Measurements from ENCODE around the gene DEGS2. TPM values are rescaled to one million over a fixed set of nuclear protein-coding genes. Genes with fewer than 3 reads are reported as not detected.

The DEGS2 gene
- total RNA-seq, 1 donor from 2014 or later, result 0.53 TPM

GRCh38 chr14:100117633-100118395, 41.6 kb downstream of the DEGS2 start:
- TF ChIP-seq CTCF (IDR thresholded peaks at IDR 0.05; ENCODE audit: insufficient read depth, low read length, severe bottlenecking), result no peak
- no peak overlapping the region for H3K4me3 ChIP-seq (ENCODE audit: low read depth, low read length)
- no peaks in the 10 kb centered on the region for H3K27me3 ChIP-seq (ENCODE audit: control insufficient read depth, insufficient read depth, low read length)
- H3K36me3 ChIP-seq (ENCODE audit: control insufficient read depth, insufficient read depth, low read length), result no peaks in the 10 kb centered on the region
- peak; percentile 92 for FAIRE-seq
- no peak for DNase-seq (ENCODE audit: low read depth)

GRCh38 chr14:100117026-100117425, 42.4 kb downstream of the DEGS2 start:
- FAIRE-seq, result no peak
- no peak for DNase-seq (ENCODE audit: low read depth)

GRCh38 chr14:100116134-100116533, 43.3 kb downstream of the DEGS2 start:
- Histone ChIP-seq H3K4me3 (ENCODE audit: low read depth, low read length) (no peak overlapping the region), H3K36me3 (ENCODE audit: control insufficient read depth, insufficient read depth, low read length) (no peaks in the 10 kb centered on the region), H3K27me3 (ENCODE audit: control insufficient read depth, insufficient read depth, low read length) (no peaks in the 10 kb centered on the region)
- FAIRE-seq (no peak), DNase-seq (ENCODE audit: low read depth) (no peak)
- no peak for TF ChIP-seq CTCF (IDR thresholded peaks at IDR 0.05; ENCODE audit: insufficient read depth, low read length, severe bottlenecking)

More at GRCh38 chr14:100117026-100117425, 42.4 kb downstream of the DEGS2 start:
- no peak for TF ChIP-seq CTCF (IDR thresholded peaks at IDR 0.05; ENCODE audit: insufficient read depth, low read length, severe bottlenecking)
- Histone ChIP-seq H3K27me3 (ENCODE audit: control insufficient read depth, insufficient read depth, low read length) (no peaks in the 10 kb centered on the region), H3K4me3 (ENCODE audit: low read depth, low read length) (no peak overlapping the region), H3K36me3 (ENCODE audit: control insufficient read depth, insufficient read depth, low read length) (no peaks in the 10 kb centered on the region)

- FAIRE-seq (no peak), DNase-seq (ENCODE audit: low read depth) (no peak)
- TF ChIP-seq CTCF (IDR thresholded peaks at IDR 0.05; ENCODE audit: insufficient read depth, low read length, severe bottlenecking), result no peak
- Histone ChIP-seq H3K4me3 (ENCODE audit: low read depth, low read length) (no peak overlapping the region), H3K27me3 (ENCODE audit: control insufficient read depth, insufficient read depth, low read length) (no peaks in the 10 kb centered on the region), H3K36me3 (ENCODE audit: control insufficient read depth, insufficient read depth, low read length) (no peaks in the 10 kb centered on the region)
Observed at GRCh38 chr14:100115726-100116125, 43.7 kb downstream of the DEGS2 start.

- DNase-seq (ENCODE audit: low read depth) (no peak), FAIRE-seq (no peak)
- TF ChIP-seq CTCF (IDR thresholded peaks at IDR 0.05; ENCODE audit: insufficient read depth, low read length, severe bottlenecking), result no peak
- H3K36me3 ChIP-seq (ENCODE audit: control insufficient read depth, insufficient read depth, low read length), result no peaks in the 10 kb centered on the region
- H3K4me3 ChIP-seq (ENCODE audit: low read depth, low read length), result no peak overlapping the region
- no peaks in the 10 kb centered on the region for H3K27me3 ChIP-seq (ENCODE audit: control insufficient read depth, insufficient read depth, low read length)
Observed at GRCh38 chr14:100115236-100115635, 44.2 kb downstream of the DEGS2 start.

Data from bronchial epithelial cell (primary cell).